A673 (cell line): Measurements from ENCODE around the gene TLCD3A.

Source experiments
- EZH2 ChIP-seq: fragments of 200-600 bp; sonication (generic); IDR thresholded peaks from 2 replicates; pipeline ENCODE4 v1.6.1; 2017; ENCODE audit warnings: borderline replicate concordance, low read depth, mild to moderate bottlenecking, mixed read lengths, antibody characterized with exemption, low read length; ENCODE audit not compliant: poor library complexity, severe bottlenecking
- TF ChIP-seq, protein P1 (sequence below): fragments of 300-800, 200-600 bp; sonication (generic); conservative IDR thresholded peaks from 2 replicates; pipeline ENCODE4 v1.5.1; 2017; ENCODE audit warnings: low read depth, mild to moderate bottlenecking, antibody characterized with exemption, low read length, moderate library complexity, mixed read lengths

DNA sequence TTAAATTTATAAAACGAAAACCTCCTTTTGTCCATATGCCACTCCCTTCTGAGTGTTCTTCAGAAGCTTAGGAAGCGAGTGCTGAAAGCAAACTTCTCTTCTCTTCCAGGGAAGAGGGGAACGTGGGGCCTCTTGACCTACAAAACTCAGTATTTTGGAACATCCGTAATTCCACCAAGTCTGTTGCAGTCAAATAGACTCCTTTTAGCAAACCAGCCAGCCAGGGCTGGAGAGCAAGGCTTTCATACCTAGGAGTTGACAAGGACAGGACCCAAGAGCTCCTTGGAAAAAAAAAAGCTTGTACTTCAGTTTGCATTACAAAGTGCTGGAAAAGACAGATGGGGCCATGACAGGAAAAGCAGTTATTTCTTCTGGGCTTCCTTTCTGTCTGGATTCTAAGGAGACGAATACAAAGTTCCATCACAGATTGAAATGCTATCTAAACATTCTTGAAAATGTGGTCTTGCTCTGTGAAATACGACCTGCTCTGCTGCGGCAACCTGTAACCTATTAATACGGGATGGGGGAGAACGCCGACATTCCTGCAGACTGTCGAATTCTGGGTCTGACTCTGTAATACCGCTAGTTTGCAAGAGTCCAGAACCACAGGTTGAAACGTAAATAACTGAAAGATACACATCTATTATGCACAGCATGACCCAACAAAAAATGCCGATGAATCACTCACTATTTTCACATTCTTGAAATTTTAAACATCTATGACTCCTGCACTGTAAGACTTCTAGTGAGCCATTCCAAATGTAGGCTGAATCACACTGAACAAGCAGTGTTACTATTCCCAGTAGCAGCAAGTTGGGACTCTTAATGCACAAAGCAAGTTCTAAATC lies 38.4 kb upstream of the TLCD3A start:
- TF ChIP-seq, protein P1, sequence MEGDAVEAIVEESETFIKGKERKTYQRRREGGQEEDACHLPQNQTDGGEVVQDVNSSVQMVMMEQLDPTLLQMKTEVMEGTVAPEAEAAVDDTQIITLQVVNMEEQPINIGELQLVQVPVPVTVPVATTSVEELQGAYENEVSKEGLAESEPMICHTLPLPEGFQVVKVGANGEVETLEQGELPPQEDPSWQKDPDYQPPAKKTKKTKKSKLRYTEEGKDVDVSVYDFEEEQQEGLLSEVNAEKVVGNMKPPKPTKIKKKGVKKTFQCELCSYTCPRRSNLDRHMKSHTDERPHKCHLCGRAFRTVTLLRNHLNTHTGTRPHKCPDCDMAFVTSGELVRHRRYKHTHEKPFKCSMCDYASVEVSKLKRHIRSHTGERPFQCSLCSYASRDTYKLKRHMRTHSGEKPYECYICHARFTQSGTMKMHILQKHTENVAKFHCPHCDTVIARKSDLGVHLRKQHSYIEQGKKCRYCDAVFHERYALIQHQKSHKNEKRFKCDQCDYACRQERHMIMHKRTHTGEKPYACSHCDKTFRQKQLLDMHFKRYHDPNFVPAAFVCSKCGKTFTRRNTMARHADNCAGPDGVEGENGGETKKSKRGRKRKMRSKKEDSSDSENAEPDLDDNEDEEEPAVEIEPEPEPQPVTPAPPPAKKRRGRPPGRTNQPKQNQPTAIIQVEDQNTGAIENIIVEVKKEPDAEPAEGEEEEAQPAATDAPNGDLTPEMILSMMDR, result no peak
- no peak for TF ChIP-seq EZH2
